ENCODE data around the gene BSND.

The BSND gene

GRCh38 chr1:54994355-54994990 lies 4.3 kb upstream of the BSND start:
- no peak for DNase-seq

DNA sequence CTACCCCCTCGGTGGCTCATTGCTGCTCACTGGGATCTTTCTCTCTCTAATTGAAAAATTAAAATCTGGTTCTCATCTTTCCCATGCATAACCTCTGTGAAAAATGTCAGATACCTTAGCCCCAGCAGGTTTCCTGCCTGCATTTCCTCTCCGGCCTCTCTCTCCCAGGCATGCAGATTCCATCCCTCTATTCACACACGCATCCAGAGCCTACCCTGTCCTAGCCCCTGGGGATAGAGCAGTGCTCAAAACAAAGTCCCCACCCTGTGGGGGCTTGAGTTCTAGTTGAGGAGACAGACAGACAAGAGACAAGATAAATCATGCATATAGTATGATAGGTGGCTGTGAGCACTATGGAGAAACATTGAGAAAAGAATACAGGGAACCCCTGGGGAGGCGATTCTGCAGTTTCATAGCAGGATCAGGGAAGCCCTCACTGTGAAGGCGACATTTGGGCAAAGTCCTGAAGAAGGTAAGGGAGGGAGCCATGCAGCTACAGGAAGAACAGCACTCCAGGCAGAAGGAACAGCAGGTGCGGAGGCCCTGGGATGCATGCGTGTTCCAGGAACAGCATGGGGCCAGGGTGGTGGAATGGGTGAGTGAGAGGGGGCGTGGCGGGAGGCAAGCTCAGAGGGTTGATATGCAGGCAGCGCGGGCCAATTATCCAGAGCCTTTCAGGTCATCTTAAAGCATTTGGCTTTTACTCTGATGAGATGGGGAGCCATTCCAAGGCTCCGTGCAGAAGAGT lies 3.5 kb upstream of the BSND start:
- DNase-seq: peak; percentile 45

DNA sequence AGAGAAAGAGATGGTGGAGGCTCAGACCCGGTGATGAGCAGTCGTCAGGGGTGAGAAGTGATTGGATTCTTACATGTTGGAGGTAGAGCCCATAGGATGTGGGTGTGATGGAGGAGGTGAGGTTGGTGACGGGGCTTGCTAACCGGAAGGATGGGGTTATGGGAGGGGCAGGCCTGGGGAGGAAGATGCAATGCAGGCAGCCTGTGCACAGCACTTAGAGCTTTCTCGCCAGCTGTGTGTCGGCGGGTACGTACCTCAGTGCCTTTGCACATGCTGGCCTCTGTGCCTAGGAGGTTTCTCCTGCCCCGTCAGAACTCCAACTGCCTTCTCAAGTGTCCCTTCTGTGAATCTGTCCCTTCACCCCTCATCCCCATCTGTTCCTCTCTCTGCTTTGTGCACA lies 2.9 kb upstream of the BSND start:
- DNase-seq: no peak

DNA sequence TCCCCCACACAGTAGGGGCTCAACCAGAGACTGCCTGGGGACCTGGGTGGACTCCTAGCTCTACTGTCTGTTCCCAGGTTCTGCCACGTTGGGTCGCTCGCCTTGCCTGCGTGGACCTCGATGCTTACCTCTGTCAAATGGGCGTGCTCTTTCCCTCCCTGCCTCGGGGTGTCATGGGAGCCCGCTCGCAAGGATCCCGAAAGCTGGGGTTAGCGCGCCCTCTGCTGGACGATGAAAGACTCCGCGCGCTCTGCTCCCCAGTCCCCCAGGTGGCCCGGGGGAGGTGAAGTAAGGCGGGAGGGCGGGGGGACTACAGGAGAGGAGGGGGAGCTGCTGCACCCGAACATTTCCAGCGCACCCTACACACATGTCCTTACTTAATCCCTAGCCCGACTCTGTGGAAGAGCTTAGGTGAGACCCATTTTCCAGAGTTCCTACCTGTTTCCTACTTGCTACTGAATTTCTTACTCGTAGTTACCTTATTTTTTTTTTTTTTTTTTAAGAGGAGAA lies 2.3 kb upstream of the BSND start:
- DNase-seq: no peak

GRCh38 chr1:54996869-54997710 lies 1.6 kb upstream of the BSND start:
- no peak for DNase-seq

- DNase-seq: no peak
These were observed 1.1 kb upstream of the BSND start for GRCh38 chr1:54997711-54997986.

- no peak for DNase-seq
These were observed 633 bp upstream of the BSND start for GRCh38 chr1:54998100-54998499.

GRCh38 chr1:55000110-55001085 lies 1.7 kb downstream of the BSND start:
- DNase-seq: no peak

- DNase-seq: no peak
These were observed 2.6 kb downstream of the BSND start for GRCh38 chr1:55001311-55001710.

DNA sequence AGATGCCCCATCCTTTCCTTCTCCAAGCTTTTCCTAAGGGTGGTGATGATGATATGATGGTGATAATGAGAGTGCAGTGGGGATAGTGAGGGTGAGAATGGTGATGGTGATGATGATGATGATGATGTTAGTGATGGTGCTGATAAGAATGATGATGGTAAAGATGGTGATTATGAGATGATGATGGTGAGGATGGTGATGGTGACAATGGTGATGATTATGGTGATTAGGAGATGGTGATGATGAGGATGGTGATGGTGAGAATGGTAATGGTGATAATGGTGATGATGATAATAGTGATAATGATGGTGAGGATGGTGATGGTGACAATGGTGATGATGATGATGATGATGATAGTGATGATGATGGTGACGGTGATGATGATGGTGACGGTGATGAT lies 4.0 kb downstream of the BSND start:
- DNase-seq: no peak

- no peak for DNase-seq
These were observed 6.8 kb downstream of the BSND start for GRCh38 chr1:55005351-55006140.

DNA sequence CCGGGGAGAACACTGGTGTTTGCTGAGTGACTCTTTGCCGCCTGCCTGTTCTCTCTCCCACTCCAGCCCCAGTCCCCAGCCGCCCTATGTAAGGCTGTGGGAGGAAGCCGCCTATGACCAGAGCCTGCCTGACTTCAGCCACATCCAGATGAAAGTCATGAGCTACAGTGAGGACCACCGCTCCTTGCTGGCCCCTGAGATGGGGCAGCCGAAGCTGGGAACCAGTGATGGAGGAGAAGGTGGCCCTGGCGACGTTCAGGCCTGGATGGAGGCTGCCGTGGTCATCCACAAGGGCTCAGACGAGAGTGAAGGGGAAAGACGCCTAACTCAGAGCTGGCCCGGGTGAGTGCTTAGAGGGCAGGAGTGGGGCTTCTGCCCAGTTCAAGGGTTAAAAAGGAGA lies 8.2 kb downstream of the BSND start:
- DNase-seq: no peak

DNA sequence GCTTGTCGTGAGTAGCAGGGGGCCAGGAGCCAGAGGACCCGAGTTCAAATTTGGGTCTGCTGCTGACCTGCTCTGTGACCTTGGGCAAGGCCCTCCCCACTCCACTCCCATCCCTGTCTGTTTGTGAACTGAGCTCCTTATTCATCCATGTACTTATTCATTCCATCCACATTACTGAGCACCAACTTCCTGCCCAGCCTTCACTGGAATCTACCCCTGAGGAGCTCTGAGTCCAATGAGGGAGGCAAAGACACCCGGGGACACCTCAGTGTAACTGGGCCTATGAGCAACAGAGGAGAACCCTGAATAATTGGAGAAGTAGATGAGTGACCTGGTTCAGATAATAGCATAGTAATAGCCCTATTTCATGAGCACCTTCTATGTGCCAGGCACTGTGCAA lies 8.9 kb downstream of the BSND start:
- no peak for DNase-seq

DNA sequence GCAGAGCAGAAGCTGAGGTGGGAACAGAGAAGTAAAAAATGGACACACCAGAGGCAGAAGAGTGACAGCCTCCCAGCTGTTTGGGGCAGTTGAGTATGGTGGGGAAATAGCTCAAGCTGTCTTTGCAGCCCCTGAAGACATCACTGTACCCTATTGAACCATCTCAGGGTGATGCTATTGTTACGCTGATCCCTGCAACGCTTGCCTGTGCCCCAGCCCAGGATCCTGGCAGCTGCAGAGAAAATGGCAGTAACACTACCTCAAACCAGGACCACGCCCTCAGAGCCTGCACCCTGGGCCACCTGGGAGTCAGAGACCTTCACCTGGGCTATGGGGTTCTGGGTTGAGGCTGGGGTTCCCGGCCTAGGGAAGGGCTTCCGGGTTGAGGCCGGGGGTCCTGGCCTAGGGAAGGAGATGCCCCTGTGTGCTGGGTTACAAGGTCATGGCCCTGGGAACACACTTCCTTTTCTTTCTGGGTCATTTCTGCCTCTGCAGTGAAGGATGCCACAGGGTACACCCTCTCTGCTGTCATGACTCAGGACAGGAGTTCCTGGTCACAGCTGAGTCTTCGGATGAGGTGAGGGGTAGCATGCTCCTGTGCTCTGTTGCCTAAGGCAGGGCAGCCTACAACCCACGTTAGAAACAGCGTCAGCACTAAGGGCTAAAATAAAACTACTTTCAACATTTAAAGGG lies 11.6 kb downstream of the BSND start:
- DNase-seq: no peak

GRCh38 chr1:55010887-55011217 lies 12.1 kb downstream of the BSND start:
- no peak for DNase-seq

DNA sequence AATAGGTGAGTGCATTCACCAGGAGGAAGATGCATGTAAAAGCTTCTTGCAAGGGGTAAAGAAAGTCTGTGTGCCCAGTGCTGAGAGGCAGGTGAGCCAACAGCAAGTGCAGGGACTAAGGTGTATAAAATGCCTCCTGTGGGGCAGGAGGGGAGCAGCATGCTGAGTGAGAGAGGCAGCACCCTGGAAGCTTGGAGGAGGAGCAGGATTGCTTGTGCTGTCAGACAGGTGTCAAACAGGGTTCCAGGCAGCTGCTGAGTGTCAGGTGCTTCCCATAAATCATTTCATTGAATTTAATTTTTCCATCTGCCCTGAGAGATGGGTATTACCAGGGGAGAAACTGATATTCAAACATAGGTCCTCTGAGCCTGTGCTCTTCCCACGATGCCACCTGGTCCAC lies 13.9 kb downstream of the BSND start:
- peak; percentile 87 for DNase-seq

GRCh38 chr1:55015123-55015522 lies 16.4 kb downstream of the BSND start:
- DNase-seq: no peak

- no peak for DNase-seq
These were observed 17.2 kb downstream of the BSND start for GRCh38 chr1:55015731-55016620.

DNA sequence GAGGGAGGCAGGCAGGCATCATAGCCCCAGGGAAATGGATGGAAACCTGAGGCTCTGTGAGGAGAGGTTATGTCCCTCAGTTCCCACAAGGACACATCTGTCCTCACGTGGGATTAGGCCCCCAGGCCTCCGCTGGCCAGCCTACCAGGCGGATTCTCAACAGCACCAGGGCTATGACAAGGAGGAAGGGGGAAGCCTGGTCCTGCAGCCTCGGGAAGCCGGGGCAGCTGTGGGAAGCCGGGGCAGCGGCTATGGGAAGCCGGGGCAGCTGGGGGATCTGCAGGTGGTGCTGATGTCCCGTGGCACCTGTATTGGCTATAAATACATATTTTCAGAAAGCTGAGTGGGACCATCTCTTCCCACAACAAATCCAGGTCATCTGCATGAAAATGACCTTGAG lies 19.7 kb downstream of the BSND start:
- DNase-seq: no peak

DNA sequence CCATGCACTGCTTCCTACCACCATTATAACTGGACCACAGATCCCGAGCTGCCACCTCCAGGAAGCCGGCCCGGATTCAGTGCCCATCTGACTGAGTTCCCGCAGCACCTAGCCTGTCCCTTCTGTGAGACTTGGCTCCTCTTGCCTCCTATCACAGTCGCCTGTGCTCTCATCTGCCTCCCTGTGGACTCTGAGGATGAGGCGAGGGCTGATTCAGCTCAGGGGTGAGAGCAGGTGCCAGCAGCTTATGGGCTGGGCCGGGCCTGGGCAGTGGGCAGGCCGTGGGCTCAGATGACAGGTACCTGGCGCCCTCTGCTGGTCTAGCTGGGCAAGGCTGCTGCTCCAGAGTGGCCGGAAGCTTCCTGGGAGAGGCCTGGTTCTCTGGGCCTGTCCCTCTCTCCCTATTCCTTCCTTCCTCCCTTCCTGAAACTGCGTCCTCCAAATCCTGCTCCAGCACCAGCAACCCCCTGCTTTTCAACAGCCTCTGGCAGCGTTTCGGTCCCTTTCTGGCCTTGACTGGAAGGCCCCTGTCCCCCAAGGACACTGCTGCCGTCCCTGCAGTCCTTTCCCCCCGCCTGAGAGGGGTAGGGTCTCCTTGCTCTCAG lies 23.3 kb downstream of the BSND start:
- peak; percentile 94 for DNase-seq
